Astrocyte (in vitro differentiated cells and primary cell): ENCODE data around the gene RBFA. TPM values are rescaled to one million over a fixed set of nuclear protein-coding genes. Genes with fewer than 3 reads are reported as not detected.
"Not testable (repeated sequence)": the region's sequence is repeated elsewhere in the genome, so short reads cannot be mapped to it uniquely, and the experiment has no call there.

Source experiments
- DNase-seq: peaks from one replicate; pipeline ENCODE4 v3.0.0-alpha.2; 2010; ENCODE audit warnings: low read depth
- FAIRE-seq: peaks from 2 replicates; lab custom pipeline; 2011; peaks lifted over from hg19 to GRCh38; lab: Jason Lieb, UNC
- H2AFZ ChIP-seq: 2 replicates; pipeline ENCODE4 v1.6.0; 2012; ENCODE audit warnings: low read depth, low read length, inconsistent platforms
- H3K27ac ChIP-seq: 2 replicates; pipeline ENCODE4 v1.5.1; 2011; ENCODE audit warnings: low read depth, low read length, inconsistent platforms
- H3K27me3 ChIP-seq: 2 replicates; pipeline ENCODE4 v1.6.0; 2011; ENCODE audit warnings: low read length, inconsistent platforms; ENCODE audit not compliant: insufficient read depth
- H3K36me3 ChIP-seq: 2 replicates; pipeline ENCODE4 v1.5.1; 2011; ENCODE audit warnings: low read length, inconsistent platforms; ENCODE audit not compliant: insufficient read depth
- H3K4me1 ChIP-seq: 2 replicates; pipeline ENCODE4 v1.5.1; 2011; ENCODE audit warnings: low read length, inconsistent platforms; ENCODE audit not compliant: insufficient read depth
- H3K4me2 ChIP-seq: 2 replicates; pipeline ENCODE4 v1.6.0; 2012; ENCODE audit warnings: low read length, inconsistent platforms
- H3K4me3 ChIP-seq: 2 replicates; pipeline ENCODE4 v1.5.1; 2011; ENCODE audit warnings: low read depth, mild to moderate bottlenecking, low read length, inconsistent platforms; ENCODE audit not compliant: insufficient read depth
- H3K79me2 ChIP-seq: 2 replicates; pipeline ENCODE4 v1.6.0; 2012; ENCODE audit warnings: mild to moderate bottlenecking, low read length, inconsistent platforms; ENCODE audit not compliant: insufficient read depth
- H3K9ac ChIP-seq: 2 replicates; pipeline ENCODE4 v1.6.0; 2012; ENCODE audit warnings: mild to moderate bottlenecking, low read length, inconsistent platforms
- H3K9me3 ChIP-seq: 2 replicates; pipeline ENCODE4 v1.5.1; 2012; ENCODE audit warnings: low read depth, mild to moderate bottlenecking, low read length, inconsistent platforms; ENCODE audit not compliant: insufficient read depth
- H4K20me1 ChIP-seq: 2 replicates; pipeline ENCODE4 v1.6.0; 2012; ENCODE audit warnings: low read length, inconsistent platforms; ENCODE audit not compliant: insufficient read depth
- H3K27ac Mint-ChIP-seq: one replicate; pipeline ENCODE4 v1.8.0; 2021; ENCODE audit warnings: mild to moderate bottlenecking, mixed read lengths; ENCODE audit not compliant: unreplicated experiment
- H3K27me3 Mint-ChIP-seq: one replicate; pipeline ENCODE4 v1.8.0; 2021; ENCODE audit warnings: low read depth, mixed read lengths; ENCODE audit not compliant: unreplicated experiment
- H3K36me3 Mint-ChIP-seq: one replicate; pipeline ENCODE4 v1.8.0; 2021; ENCODE audit warnings: low read depth, mixed read lengths; ENCODE audit not compliant: unreplicated experiment
- H3K4me1 Mint-ChIP-seq: one replicate; pipeline ENCODE4 v1.8.0; 2021; ENCODE audit warnings: low read depth, mixed read lengths; ENCODE audit not compliant: unreplicated experiment
- H3K4me3 Mint-ChIP-seq: one replicate; pipeline ENCODE4 v1.8.0; 2021; ENCODE audit warnings: mild to moderate bottlenecking, moderate library complexity, mixed read lengths; ENCODE audit not compliant: unreplicated experiment
- H3K9me3 Mint-ChIP-seq: one replicate; pipeline ENCODE4 v1.8.0; 2021; ENCODE audit warnings: mild to moderate bottlenecking, mixed read lengths; ENCODE audit not compliant: unreplicated experiment
- EZH2 ChIP-seq: IDR thresholded peaks from 2 replicates; pipeline ENCODE4 v1.6.1; 2012; ENCODE audit warnings: mild to moderate bottlenecking, low read length, inconsistent platforms; ENCODE audit not compliant: insufficient read depth
- total RNA-seq: library from RNA; stranded (reverse); gene quantifications from 2 replicates; pipeline ENCODE4 v1.2.1, GENCODE V29; 2021
- TF ChIP-seq, protein P1 (sequence below): IDR thresholded peaks from 2 replicates; pipeline ENCODE4 v1.5.1; 2011; ENCODE audit warnings: low read depth, mild to moderate bottlenecking, inconsistent platforms, low read length, moderate library complexity; ENCODE audit not compliant: insufficient read depth

Gene RBFA
- total RNA-seq, 1 donor from 2014 or later: 24.1 TPM

- FAIRE-seq (no peak), DNase-seq (peak; percentile 80)
- Histone ChIP-seq H3K4me3 (peak within 1 kb of the TSS; percentile 78), H3K9ac (peak within 1 kb of the TSS; percentile 87), H3K27ac (peak within 1 kb of the TSS; percentile 80), H4K20me1 (peaks cover 45% of the 10 kb centered on the region), H2AFZ (peak within 1 kb of the TSS; percentile 88), H3K9me3 (no peaks in the 10 kb centered on the region), H3K27me3 (no peaks in the 10 kb centered on the region), H3K79me2 (peaks cover 48% of the 10 kb centered on the region), H3K4me2 (peak within 1 kb of the TSS; percentile 86), H3K4me1 (peaks cover 7% of the 10 kb centered on the region), H3K36me3 (peaks cover 6% of the 10 kb centered on the region)
- H3K4me3 Mint-ChIP-seq: peak within 1 kb of the TSS; percentile 99
- H3K9me3 Mint-ChIP-seq: no peaks in the 10 kb centered on the region
- peaks cover 16% of the 10 kb centered on the region for H3K4me1 Mint-ChIP-seq
- H3K36me3 Mint-ChIP-seq: peaks cover 3% of the 10 kb centered on the region
- TF ChIP-seq, protein P1, sequence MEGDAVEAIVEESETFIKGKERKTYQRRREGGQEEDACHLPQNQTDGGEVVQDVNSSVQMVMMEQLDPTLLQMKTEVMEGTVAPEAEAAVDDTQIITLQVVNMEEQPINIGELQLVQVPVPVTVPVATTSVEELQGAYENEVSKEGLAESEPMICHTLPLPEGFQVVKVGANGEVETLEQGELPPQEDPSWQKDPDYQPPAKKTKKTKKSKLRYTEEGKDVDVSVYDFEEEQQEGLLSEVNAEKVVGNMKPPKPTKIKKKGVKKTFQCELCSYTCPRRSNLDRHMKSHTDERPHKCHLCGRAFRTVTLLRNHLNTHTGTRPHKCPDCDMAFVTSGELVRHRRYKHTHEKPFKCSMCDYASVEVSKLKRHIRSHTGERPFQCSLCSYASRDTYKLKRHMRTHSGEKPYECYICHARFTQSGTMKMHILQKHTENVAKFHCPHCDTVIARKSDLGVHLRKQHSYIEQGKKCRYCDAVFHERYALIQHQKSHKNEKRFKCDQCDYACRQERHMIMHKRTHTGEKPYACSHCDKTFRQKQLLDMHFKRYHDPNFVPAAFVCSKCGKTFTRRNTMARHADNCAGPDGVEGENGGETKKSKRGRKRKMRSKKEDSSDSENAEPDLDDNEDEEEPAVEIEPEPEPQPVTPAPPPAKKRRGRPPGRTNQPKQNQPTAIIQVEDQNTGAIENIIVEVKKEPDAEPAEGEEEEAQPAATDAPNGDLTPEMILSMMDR: no peak
- TF ChIP-seq EZH2: no peak
- H3K27me3 Mint-ChIP-seq: no peaks in the 10 kb centered on the region
- peak within 1 kb of the TSS; percentile 98 for H3K27ac Mint-ChIP-seq
Observed at GRCh38 chr18:79988451-79989194, 45.6 kb upstream of the RBFA start, which contains the start of gene TXNL4A. TSS of gene TXNL4A (minus strand) at chr18:79988563. CDS start at chr18:79988392, 171 bp downstream.

GRCh38 chr18:79989195-79989497 is 45.1 kb upstream of the RBFA start:
- H3K27me3 ChIP-seq: no peaks in the 10 kb centered on the region
- peak overlapping the region; percentile 98 for H3K27ac Mint-ChIP-seq
- no peaks in the 10 kb centered on the region for H3K9me3 Mint-ChIP-seq
- H3K4me1 Mint-ChIP-seq: peaks cover 12% of the 10 kb centered on the region
- H3K79me2 ChIP-seq: peaks cover 43% of the 10 kb centered on the region
- no peaks in the 10 kb centered on the region for H3K36me3 Mint-ChIP-seq
- H3K4me2 ChIP-seq: peak overlapping the region; percentile 86
- peak overlapping the region; percentile 78 for H3K4me3 ChIP-seq
- H3K36me3 ChIP-seq: peaks cover 6% of the 10 kb centered on the region
- H4K20me1 ChIP-seq: peaks cover 39% of the 10 kb centered on the region
- FAIRE-seq (no peak), DNase-seq (no peak)
- peak overlapping the region; percentile 88 for H2AFZ ChIP-seq
- H3K27ac ChIP-seq: peak overlapping the region; percentile 80
- TF ChIP-seq EZH2: no peak
- TF ChIP-seq, protein P1: no peak
- no peaks in the 10 kb centered on the region for H3K9me3 ChIP-seq
- H3K4me3 Mint-ChIP-seq: peak overlapping the region; percentile 99
- H3K9ac ChIP-seq: peak overlapping the region; percentile 87
- H3K27me3 Mint-ChIP-seq: no peaks in the 10 kb centered on the region
- peaks cover 7% of the 10 kb centered on the region for H3K4me1 ChIP-seq

- no peaks in the 10 kb centered on the region for H3K27me3 ChIP-seq
- H3K79me2 ChIP-seq: peaks cover 20% of the 10 kb centered on the region
- no peak overlapping the region for H3K27ac Mint-ChIP-seq
- H3K36me3 Mint-ChIP-seq: no peaks in the 10 kb centered on the region
- H2AFZ ChIP-seq: no peak overlapping the region
- H3K4me2 ChIP-seq: no peak overlapping the region
- FAIRE-seq (no peak), DNase-seq (no peak)
- no peaks in the 10 kb centered on the region for H3K9me3 Mint-ChIP-seq
- TF ChIP-seq, protein P1: no peak
- no peak for TF ChIP-seq EZH2
- H3K4me1 Mint-ChIP-seq: peaks cover 8% of the 10 kb centered on the region
- no peaks in the 10 kb centered on the region for H3K27me3 Mint-ChIP-seq
- H3K36me3 ChIP-seq: no peaks in the 10 kb centered on the region
- no peak overlapping the region for H3K4me3 Mint-ChIP-seq
- no peak overlapping the region for H3K4me3 ChIP-seq
- H3K9me3 ChIP-seq: no peaks in the 10 kb centered on the region
- peaks cover 5% of the 10 kb centered on the region for H3K4me1 ChIP-seq
- H4K20me1 ChIP-seq: peaks cover 16% of the 10 kb centered on the region
- H3K27ac ChIP-seq: no peak overlapping the region
- no peak overlapping the region for H3K9ac ChIP-seq
Observed at GRCh38 chr18:79991494-79991893, 42.7 kb upstream of the RBFA start.

- not testable (repeated sequence) for DNase-seq, H3K9me3 ChIP-seq, H3K4me1 Mint-ChIP-seq, H3K27me3 ChIP-seq, H3K36me3 Mint-ChIP-seq, H3K4me2 ChIP-seq, H3K27ac ChIP-seq, H3K4me1 ChIP-seq, H3K27ac Mint-ChIP-seq, H3K4me3 ChIP-seq, H3K4me3 Mint-ChIP-seq, H3K27me3 Mint-ChIP-seq, H3K9ac ChIP-seq, H3K79me2 ChIP-seq, H2AFZ ChIP-seq, FAIRE-seq, H4K20me1 ChIP-seq, H3K36me3 ChIP-seq
- peaks cover 13% of the 10 kb centered on the region for H3K9me3 Mint-ChIP-seq
Observed at GRCh38 chr18:79999701-80000100, 34.5 kb upstream of the RBFA start.
